Upper lobe of left lung (tissue), 4 donors: Measurements from ENCODE around the gene IFNG.

Source experiments
- EP300 ChIP-seq, 4 donors: sonication (generic); formaldehyde crosslinking; IDR thresholded peaks; one replicate each; pipeline ENCODE4 v1.5.1; 2017; ENCODE audit warnings: antibody characterized with exemption in 4 of 4, control low read depth in 2 of 4
- POLR2AphosphoS5 ChIP-seq, 2 donors: sonication (generic); formaldehyde crosslinking; IDR thresholded peaks; one replicate each; pipeline ENCODE4 v1.5.1; 2017; ENCODE audit warnings: antibody characterized with exemption in 2 of 2
- TF ChIP-seq, protein P1 (sequence below), 6 experiments: fragments of 450-650 bp in 4 of 6; fragments of 200-600 bp in 2 of 6; sonication (generic) in 2 of 6; IDR thresholded peaks; one replicate each; pipeline ENCODE4 v1.5.1; 2016 to 2019; ENCODE audit warnings: antibody characterized with exemption in 6 of 6

- TF ChIP-seq, protein P1, sequence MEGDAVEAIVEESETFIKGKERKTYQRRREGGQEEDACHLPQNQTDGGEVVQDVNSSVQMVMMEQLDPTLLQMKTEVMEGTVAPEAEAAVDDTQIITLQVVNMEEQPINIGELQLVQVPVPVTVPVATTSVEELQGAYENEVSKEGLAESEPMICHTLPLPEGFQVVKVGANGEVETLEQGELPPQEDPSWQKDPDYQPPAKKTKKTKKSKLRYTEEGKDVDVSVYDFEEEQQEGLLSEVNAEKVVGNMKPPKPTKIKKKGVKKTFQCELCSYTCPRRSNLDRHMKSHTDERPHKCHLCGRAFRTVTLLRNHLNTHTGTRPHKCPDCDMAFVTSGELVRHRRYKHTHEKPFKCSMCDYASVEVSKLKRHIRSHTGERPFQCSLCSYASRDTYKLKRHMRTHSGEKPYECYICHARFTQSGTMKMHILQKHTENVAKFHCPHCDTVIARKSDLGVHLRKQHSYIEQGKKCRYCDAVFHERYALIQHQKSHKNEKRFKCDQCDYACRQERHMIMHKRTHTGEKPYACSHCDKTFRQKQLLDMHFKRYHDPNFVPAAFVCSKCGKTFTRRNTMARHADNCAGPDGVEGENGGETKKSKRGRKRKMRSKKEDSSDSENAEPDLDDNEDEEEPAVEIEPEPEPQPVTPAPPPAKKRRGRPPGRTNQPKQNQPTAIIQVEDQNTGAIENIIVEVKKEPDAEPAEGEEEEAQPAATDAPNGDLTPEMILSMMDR (IDR thresholded peaks at IDR 0.05) = no peak
- TF ChIP-seq POLR2AphosphoS5 (IDR thresholded peaks at IDR 0.05) (no peak), EP300 (IDR thresholded peaks at IDR 0.05) (no peak)
Measured at GRCh38 chr12:68111995-68112394, 47.5 kb downstream of the IFNG start.
